Fibroblast of skin of abdomen (primary cell): ENCODE data around the gene TBC1D8.
A peak's percentile ranks its signal among the peaks of the same experiment; 100 is the strongest.

Experiments
- DNase-seq: peaks from one replicate; pipeline ENCODE4 v3.0.0-alpha.2; 2013

The TBC1D8 gene

GRCh38 chr2:101111917-101112771 lies 39.0 kb downstream of the TBC1D8 start:
- DNase-seq = peak; percentile 39

- no peak for DNase-seq
Measured at GRCh38 chr2:101111262-101111838, 39.8 kb downstream of the TBC1D8 start.

- no peak for DNase-seq
Measured at GRCh38 chr2:101109451-101110118, 41.6 kb downstream of the TBC1D8 start.

- no peak for DNase-seq
Measured at GRCh38 chr2:101108357-101108756, 42.8 kb downstream of the TBC1D8 start.

- DNase-seq = no peak
Measured at GRCh38 chr2:101107241-101107640, 43.9 kb downstream of the TBC1D8 start.

GRCh38 chr2:101106453-101107181 lies 44.6 kb downstream of the TBC1D8 start:
- DNase-seq = no peak

GRCh38 chr2:101105654-101106053 lies 45.5 kb downstream of the TBC1D8 start:
- DNase-seq = no peak

- DNase-seq = no peak
Measured at GRCh38 chr2:101097638-101098037, 53.5 kb downstream of the TBC1D8 start.

- no peak for DNase-seq
Measured at GRCh38 chr2:101096619-101097142, 54.5 kb downstream of the TBC1D8 start.

GRCh38 chr2:101094351-101094750 lies 56.8 kb downstream of the TBC1D8 start:
- no peak for DNase-seq

- no peak for DNase-seq
Measured at GRCh38 chr2:101089942-101090799, 61.0 kb downstream of the TBC1D8 start.

GRCh38 chr2:101089419-101089818 lies 61.8 kb downstream of the TBC1D8 start:
- DNase-seq = no peak

- DNase-seq = no peak
Measured at GRCh38 chr2:101087638-101088037, 63.5 kb downstream of the TBC1D8 start.

- DNase-seq = no peak
Measured at GRCh38 chr2:101083613-101084012, 67.6 kb downstream of the TBC1D8 start.

GRCh38 chr2:101082998-101083397 lies 68.2 kb downstream of the TBC1D8 start:
- no peak for DNase-seq

- no peak for DNase-seq
Measured at GRCh38 chr2:101081375-101081907, 69.7 kb downstream of the TBC1D8 start.

- DNase-seq = no peak
Measured at GRCh38 chr2:101080211-101081068, 70.7 kb downstream of the TBC1D8 start.

GRCh38 chr2:101076581-101076980 lies 74.6 kb downstream of the TBC1D8 start:
- no peak for DNase-seq

- peak; percentile 2 for DNase-seq
Measured at GRCh38 chr2:101064868-101065549, 86.2 kb downstream of the TBC1D8 start.

GRCh38 chr2:101064505-101064867 lies 86.7 kb downstream of the TBC1D8 start:
- no peak for DNase-seq
